Loucy (cell line): Measurements from ENCODE around the gene PDHA1.

Source experiments
- CTCF ChIP-seq: fragments of 200-600 bp; sonication (generic); conservative IDR thresholded peaks from 2 replicates; pipeline ENCODE4 v1.5.1; 2014; ENCODE audit warnings: mild to moderate bottlenecking, antibody characterized with exemption, low read length
- EZH2phosphoT487 ChIP-seq: fragments of 200-600 bp; IDR thresholded peaks from 2 replicates; pipeline ENCODE4 v1.6.1; 2018; ENCODE audit warnings: antibody characterized with exemption, mild to moderate bottlenecking, moderate library complexity, borderline replicate concordance

- TF ChIP-seq CTCF (no peak), EZH2phosphoT487 (no peak)
Measured at GRCh38 chrX:19361701-19362100, 18.0 kb downstream of the PDHA1 start.
